Gastroesophageal sphincter (tissue), 4 donors: ENCODE measurements around the gene THTPA. TPM values are rescaled to one million over a fixed set of nuclear protein-coding genes. Genes with fewer than 3 reads are reported as not detected.

ENCODE experiments used
- ATAC-seq: fragments of 150-250 bp; one replicate; pipeline ENCODE4 v1.9.1; 2016; ENCODE audit warnings: mild to moderate bottlenecking, moderate library complexity
- H3K27ac ChIP-seq, 4 donors: fragments of 200-600 bp; sonication (generic) in 3 of 4; 1 replicate in 3 of 4; 2 replicates in 1 of 4; pipeline ENCODE4 v1.5.1; 2016 to 2019
- H3K27me3 ChIP-seq: fragments of 200-600 bp; sonication (generic); one replicate; pipeline ENCODE4 v1.5.1; 2019
- H3K36me3 ChIP-seq, 2 donors: fragments of 200-600 bp; sonication (generic); one replicate each; pipeline ENCODE4 v1.5.1; 2019; ENCODE audit warnings: control low read depth in 1 of 2
- H3K4me1 ChIP-seq, 3 donors: fragments of 200-600 bp; sonication (generic); 1 replicate in 2 of 3; 2 replicates in 1 of 3; pipeline ENCODE4 v1.5.1; 2016 to 2019; ENCODE audit warnings: control low read depth in 2 of 3
- H3K4me3 ChIP-seq, 2 donors: fragments of 200-600 bp; sonication (generic); one replicate each; pipeline ENCODE4 v1.5.1; 2019; ENCODE audit warnings: mild to moderate bottlenecking in 1 of 2, moderate library complexity in 1 of 2
- H3K9me3 ChIP-seq, 3 donors: fragments of 200-600 bp; sonication (generic); one replicate each; pipeline ENCODE4 v1.5.1; 2017 to 2019; ENCODE audit warnings: control low read depth in 2 of 3
- EP300 ChIP-seq: sonication (generic); formaldehyde crosslinking; IDR thresholded peaks from one replicate; pipeline ENCODE4 v1.6.1; 2017; ENCODE audit warnings: antibody characterized with exemption, mild to moderate bottlenecking
- POLR2A ChIP-seq, 2 donors: fragments of 450-650 bp; IDR thresholded peaks; one replicate each; pipeline ENCODE4 v1.6.1; 2017; ENCODE audit warnings: antibody characterized with exemption in 2 of 2, mild to moderate bottlenecking in 2 of 2, moderate library complexity in 1 of 2
- POLR2AphosphoS5 ChIP-seq: sonication (generic); formaldehyde crosslinking; IDR thresholded peaks from one replicate; pipeline ENCODE4 v1.6.1; 2017; ENCODE audit warnings: antibody characterized with exemption
- WGBS, 2 donors: methylation state at CpG; one replicate each; pipeline ENCODE4 v1.1.5; 2018; ENCODE audit warnings: low coverage in 1 of 2; 5-methylcytosine and 5-hydroxymethylcytosine counted together
- total RNA-seq, 4 donors: library from RNA; depleted of rRNA; stranded (reverse); fragments of >200 nt; gene quantifications; one replicate each; pipeline ENCODE4 v1.1.0, GENCODE V29; 2016
- TF ChIP-seq, protein P1 (sequence below), 4 experiments: fragments of 200-600 bp in 2 of 4; fragments of 450-650 bp in 2 of 4; sonication (generic) in 1 of 4; IDR thresholded peaks; one replicate each; pipeline ENCODE4 v1.5.1; 2017 to 2019; ENCODE audit warnings: antibody characterized with exemption in 4 of 4, mild to moderate bottlenecking in 2 of 4, moderate library complexity in 2 of 4

The THTPA gene
- total RNA-seq, 4 donors from 2014 or later: 17.7 to 28.8 (median 21.3) TPM

DNA sequence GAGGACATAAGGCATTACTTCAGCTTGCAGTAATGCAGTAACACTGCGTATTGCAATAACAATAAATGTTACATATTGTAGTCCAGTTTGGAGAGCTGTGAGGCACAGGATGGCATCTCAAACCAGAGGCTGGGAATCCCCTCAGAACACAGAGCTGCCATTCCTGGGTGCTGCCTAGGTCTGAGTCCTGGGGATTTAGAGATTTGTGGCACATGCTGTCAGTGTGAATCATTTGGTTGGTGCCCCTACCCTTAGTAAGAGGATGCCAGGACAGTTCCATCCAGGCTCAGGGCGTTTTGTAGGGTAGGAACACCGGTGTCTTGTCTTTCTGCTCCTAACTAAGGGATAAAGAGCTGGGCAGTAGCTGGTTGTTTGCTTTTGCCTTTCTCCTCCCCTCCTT is 27.1 kb upstream of the THTPA start:
- Histone ChIP-seq H3K9me3 (no peaks in the 10 kb centered on the region), H3K4me3 (no peak overlapping the region), H3K4me1 (no peaks in the 10 kb centered on the region), H3K27me3 (no peaks in the 10 kb centered on the region), H3K36me3 (peaks cover 0 to 26% of the 10 kb centered on the region in 2 donors), H3K27ac (no peak overlapping the region)
- TF ChIP-seq, protein P1, sequence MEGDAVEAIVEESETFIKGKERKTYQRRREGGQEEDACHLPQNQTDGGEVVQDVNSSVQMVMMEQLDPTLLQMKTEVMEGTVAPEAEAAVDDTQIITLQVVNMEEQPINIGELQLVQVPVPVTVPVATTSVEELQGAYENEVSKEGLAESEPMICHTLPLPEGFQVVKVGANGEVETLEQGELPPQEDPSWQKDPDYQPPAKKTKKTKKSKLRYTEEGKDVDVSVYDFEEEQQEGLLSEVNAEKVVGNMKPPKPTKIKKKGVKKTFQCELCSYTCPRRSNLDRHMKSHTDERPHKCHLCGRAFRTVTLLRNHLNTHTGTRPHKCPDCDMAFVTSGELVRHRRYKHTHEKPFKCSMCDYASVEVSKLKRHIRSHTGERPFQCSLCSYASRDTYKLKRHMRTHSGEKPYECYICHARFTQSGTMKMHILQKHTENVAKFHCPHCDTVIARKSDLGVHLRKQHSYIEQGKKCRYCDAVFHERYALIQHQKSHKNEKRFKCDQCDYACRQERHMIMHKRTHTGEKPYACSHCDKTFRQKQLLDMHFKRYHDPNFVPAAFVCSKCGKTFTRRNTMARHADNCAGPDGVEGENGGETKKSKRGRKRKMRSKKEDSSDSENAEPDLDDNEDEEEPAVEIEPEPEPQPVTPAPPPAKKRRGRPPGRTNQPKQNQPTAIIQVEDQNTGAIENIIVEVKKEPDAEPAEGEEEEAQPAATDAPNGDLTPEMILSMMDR (IDR thresholded peaks at IDR 0.05): no peak
- TF ChIP-seq EP300 (no peak), POLR2AphosphoS5 (no peak), POLR2A (IDR thresholded peaks at IDR 0.05) (no peak)
- no peak for ATAC-seq
- 82 to 90% methylated on average over 2 to 3 of the region's 3 CpGs for WGBS, 2 donors

DNA sequence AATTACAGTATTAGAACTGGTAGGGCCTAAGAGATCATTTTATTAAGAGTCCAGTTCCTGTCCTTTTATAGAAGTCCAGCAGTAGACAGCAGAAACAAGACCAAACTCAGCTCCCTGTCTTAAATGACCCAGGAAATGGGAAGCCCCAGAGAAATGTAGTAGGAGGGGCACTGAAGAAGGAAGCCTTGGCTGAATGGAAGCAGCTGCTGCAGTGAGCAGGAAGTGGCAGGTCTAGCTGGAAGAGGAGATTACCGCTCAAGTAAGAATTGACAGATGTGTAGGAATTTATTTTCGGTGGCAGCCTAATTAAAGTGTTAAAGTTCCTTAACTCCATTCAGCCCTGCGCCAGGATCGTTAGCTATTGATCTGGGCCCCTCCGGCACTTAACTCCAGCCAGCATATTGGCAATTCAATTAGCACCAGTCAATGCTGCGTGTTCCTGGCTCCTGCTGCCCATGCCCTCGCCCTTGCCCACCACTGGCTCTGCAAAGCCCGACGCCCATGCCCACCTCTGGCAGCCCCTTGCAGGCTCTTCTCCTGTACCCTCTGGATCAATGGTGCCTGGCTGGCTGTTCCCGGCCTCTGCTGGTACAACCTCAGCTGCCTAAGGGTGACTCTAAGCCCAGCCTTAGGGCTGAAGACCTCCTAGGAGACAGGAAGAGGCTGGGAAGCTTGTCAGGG is 25.6 kb upstream of the THTPA start:
- Histone ChIP-seq H3K9me3 (no peaks in the 10 kb centered on the region), H3K4me3 (no peak overlapping the region), H3K27ac (no peak overlapping the region), H3K27me3 (no peaks in the 10 kb centered on the region), H3K36me3 (peaks cover 0 to 35% of the 10 kb centered on the region in 2 donors), H3K4me1 (no peaks in the 10 kb centered on the region)
- TF ChIP-seq POLR2AphosphoS5: no peak
- TF ChIP-seq EP300: no peak
- no peak for TF ChIP-seq POLR2A (IDR thresholded peaks at IDR 0.05)
- TF ChIP-seq, protein P1 (IDR thresholded peaks at IDR 0.05): no peak
- no peak for ATAC-seq
- WGBS, 2 donors: 69 to 71% methylated on average over 8 to 9 of the region's 10 CpGs

DNA sequence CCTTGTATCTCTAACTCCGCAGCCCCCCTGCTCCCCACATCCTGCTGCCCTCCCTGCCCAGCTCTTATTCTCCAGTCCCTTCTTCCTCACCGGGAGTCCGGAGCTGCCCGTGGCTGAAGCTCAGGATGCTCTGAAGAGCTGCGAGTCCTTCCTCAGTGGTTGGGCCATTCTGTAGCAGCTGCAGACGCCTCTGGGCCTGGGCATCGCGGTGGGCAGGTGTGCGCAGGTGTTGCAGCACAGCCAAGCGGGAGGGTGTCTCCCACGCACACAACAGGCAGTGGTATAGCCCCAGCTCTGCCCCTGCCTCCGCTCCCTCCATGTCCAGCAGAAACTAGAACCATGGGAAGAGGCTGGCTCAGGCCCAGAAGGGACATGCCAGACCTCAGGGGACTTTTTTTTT is 24.7 kb upstream of the THTPA start:
- TF ChIP-seq EP300 (no peak), POLR2AphosphoS5 (no peak), POLR2A (IDR thresholded peaks at IDR 0.05) (no peak)
- TF ChIP-seq, protein P1 (IDR thresholded peaks at IDR 0.05): no peak
- H3K27ac ChIP-seq: no peak overlapping the region
- H3K4me3 ChIP-seq: no peak overlapping the region
- ATAC-seq: no peak
- H3K9me3 ChIP-seq: no peaks in the 10 kb centered on the region
- WGBS, 2 donors: 80 to 91% methylated on average over 2 to 8 of the region's 12 CpGs
- no peaks in the 10 kb centered on the region for H3K4me1 ChIP-seq
- no peaks in the 10 kb centered on the region for H3K27me3 ChIP-seq
- peaks cover 0 to 27% of the 10 kb centered on the region in 2 donors for H3K36me3 ChIP-seq

DNA sequence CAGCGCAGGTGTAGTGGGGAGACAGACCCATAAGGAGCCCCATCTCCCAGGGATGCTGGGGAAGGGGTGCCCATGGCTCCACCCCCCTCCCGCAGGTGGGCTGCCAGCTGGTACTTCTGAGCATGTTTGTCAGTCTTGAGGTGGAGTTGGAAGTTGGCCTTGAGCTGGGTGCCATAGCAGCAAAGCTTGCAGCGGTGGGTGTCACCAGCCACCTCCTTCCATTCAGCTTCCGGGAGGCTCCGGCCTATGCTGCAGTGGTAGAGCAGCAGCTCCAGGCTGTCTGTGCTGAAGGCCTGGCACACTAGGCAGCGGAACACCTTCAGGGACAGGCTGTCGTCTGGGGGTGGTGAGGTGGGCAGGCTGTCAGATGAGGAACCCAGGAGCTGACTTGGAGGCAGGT is 23.4 kb upstream of the THTPA start:
- Histone ChIP-seq H3K9me3 (no peaks in the 10 kb centered on the region), H3K27me3 (no peaks in the 10 kb centered on the region), H3K4me1 (no peaks in the 10 kb centered on the region), H3K36me3 (peaks cover 0 to 22% of the 10 kb centered on the region in 2 donors), H3K4me3 (no peak overlapping the region), H3K27ac (no peak overlapping the region)
- no peak for ATAC-seq
- TF ChIP-seq POLR2AphosphoS5: no peak
- TF ChIP-seq, protein P1 (IDR thresholded peaks at IDR 0.05): no peak
- no peak for TF ChIP-seq EP300
- TF ChIP-seq POLR2A (IDR thresholded peaks at IDR 0.05): no peak
- WGBS, 2 donors: 94% methylated on average over 2 of the region's 7 CpGs; no CpG with 5 or more reads in 1 of the 2 donors
